Measurements from ENCODE around the gene PGM5. TPM values are rescaled to one million over a fixed set of nuclear protein-coding genes. Genes with fewer than 3 reads are reported as not detected.
"Not testable (repeated sequence)": the region's sequence is repeated elsewhere in the genome, so short reads cannot be mapped to it uniquely, and the experiment has no call there.

The PGM5 gene
- total and polyA plus RNA-seq, 2 of the 4 experiments (the other 2 are of a cell fraction): 8.3 to 14.7 TPM

DNA sequence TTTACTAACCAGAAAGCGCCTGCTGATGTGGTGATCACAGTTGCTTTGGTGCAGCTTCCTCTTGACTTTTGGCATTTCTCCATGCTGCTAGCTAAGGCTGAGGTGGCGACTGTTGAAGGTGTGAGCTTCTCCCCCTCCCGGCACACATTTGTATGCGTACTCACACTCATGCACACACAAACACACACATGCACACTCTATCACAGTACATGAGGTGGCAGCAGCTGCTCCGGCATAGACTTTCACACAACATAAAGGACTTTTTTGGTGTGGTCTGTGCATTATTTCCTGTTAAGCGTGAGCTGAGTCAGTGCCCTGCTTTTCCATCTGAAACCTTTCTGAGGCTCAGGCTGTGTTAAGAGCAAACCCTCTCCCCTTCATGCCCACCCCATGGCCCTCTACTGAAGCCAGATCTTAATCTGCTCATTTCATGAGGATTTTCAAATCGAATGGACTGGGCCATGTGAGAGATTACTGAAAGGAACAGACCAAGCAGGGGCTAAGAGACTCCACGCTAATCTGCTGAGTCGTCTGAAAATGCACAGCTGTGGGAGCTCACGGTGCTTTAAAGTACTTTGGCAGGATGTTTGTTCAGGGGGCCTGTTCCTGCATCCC lies 10.6 kb downstream of the PGM5 start:
- H3K36me3 ChIP-seq (ENCODE audit: control insufficient read depth, insufficient read depth, low read length); H3K79me1 ChIP-seq (ENCODE audit: low read depth in 1 of 2, low read length in 2 of 2); H2AK9ac ChIP-seq (replicated peaks; ENCODE audit: low read depth, low read length, poor library complexity); POLR2A ChIA-PET (ENCODE audit: unreplicated experiment); H3K9me3 ChIP-seq (ENCODE audit: control insufficient read depth, insufficient read depth, low read length); H3K4me3 ChIP-seq (ENCODE audit: insufficient read depth, low read depth, low read length); CTCF ChIA-PET; BruUV-seq (replicated peaks); H3K4me1 ChIP-seq (ENCODE audit: control insufficient read depth, insufficient read depth, low read length); dilution Hi-C loops (cut with HindIII; ENCODE audit: low sequenced_read_pairs, unreplicated experiment); H3K56ac ChIP-seq (ENCODE audit: extremely low read depth, insufficient read depth, low read length); intact Hi-C loops (cut with micrococcal nuclease); in situ Hi-C loops (cut with MboI; ENCODE audit: low sequenced_read_pairs); H3K14ac ChIP-seq (replicated peaks; ENCODE audit: low read depth, low read length); H3K23ac ChIP-seq (ENCODE audit: low read depth, low read length); H3K9me1 ChIP-seq (ENCODE audit: insufficient read depth, low read length); H2AFZ ChIP-seq (replicated peaks; ENCODE audit: low read length, poor library complexity); H3K27me3 ChIP-seq (ENCODE audit: control insufficient read depth, insufficient read depth, low read length); H4K20me1 ChIP-seq (ENCODE audit: insufficient read depth, low read length): not testable (repeated sequence)
- WGBS, 2 experiments (ENCODE audit: extremely low coverage in 2 of 2, insufficient read length in 1 of 2): no CpG with 5 or more reads among the region's 10 CpGs
- H3K9ac ChIP-seq (ENCODE audit: low read depth, low read length): peak overlapping the region; percentile 46; the same call in 1 of the 2 replicates
- peak overlapping the region; percentile 84 for H2BK20ac ChIP-seq (ENCODE audit: low read depth, low read length)
- H3K4me2 ChIP-seq (ENCODE audit: low read depth, low read length): peak overlapping the region; percentile 86
- peak overlapping the region; percentile 76 for H2BK5ac ChIP-seq (ENCODE audit: low read depth, low read length, poor library complexity, severe bottlenecking)
- H3K4ac ChIP-seq (ENCODE audit: low read depth, low read length): peak overlapping the region; percentile 83
- peak overlapping the region; percentile 74 for H3K18ac ChIP-seq (ENCODE audit: low read depth, low read length)
- H3K27ac ChIP-seq (ENCODE audit: insufficient read depth, low read length): peak overlapping the region; percentile 81
- H4K5ac ChIP-seq (ENCODE audit: low read depth, low read length): peak overlapping the region; percentile 82; the same call in 1 of the 2 replicates
- 0 out of 2 replicates have a peak overlapping the region, but pooled peaks have one; percentile 50 for H2AK5ac ChIP-seq (ENCODE audit: low read depth, low read length)
- H4K8ac ChIP-seq (ENCODE audit: low read depth in 2 of 2, low read length in 2 of 2): peak overlapping the region in 1 of 2 experiments; percentile 69; a peak in 1 of 4 replicates
- peak; percentile 80 for TF ChIP-seq MAFK (IDR thresholded peaks at IDR 0.05; ENCODE audit: low read depth, low read length)
- H2BK15ac ChIP-seq (ENCODE audit: low read depth, low read length): peak overlapping the region; percentile 59; the same call in 1 of the 3 replicates
- H2BK120ac ChIP-seq (ENCODE audit: low read depth, low read length): peak overlapping the region; percentile 95
- peak; percentile 49 for ATAC-seq (ENCODE audit: low read depth)
- DNase-seq: peak; percentile 24
- peak overlapping the region; percentile 79 for H4K91ac ChIP-seq (ENCODE audit: insufficient read depth, low read depth, low read length)

DNA sequence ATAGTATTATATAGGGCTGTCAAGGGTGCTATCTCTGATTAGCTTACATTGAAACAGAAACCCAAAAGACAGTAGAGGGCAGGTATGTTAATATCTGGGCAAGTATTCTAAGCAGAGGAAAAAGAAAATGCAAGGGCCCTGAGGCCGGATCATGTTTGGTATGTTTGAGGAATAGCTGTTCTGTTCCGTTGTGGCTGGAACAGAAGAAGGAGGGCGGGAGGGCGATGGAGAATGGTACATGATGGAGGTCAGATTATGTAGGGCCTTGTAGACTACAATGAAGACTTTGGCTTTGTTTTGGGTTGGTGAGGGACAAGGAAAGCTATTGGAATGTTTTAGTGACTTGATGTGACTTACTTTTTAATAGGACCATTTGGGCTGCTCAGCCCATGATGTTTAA lies 19.4 kb downstream of the PGM5 start:
- ATAC-seq (ENCODE audit: low read depth); H3K27ac ChIP-seq (ENCODE audit: insufficient read depth, low read length); H2BK20ac ChIP-seq (ENCODE audit: low read depth, low read length); H2BK5ac ChIP-seq (ENCODE audit: low read depth, low read length, poor library complexity, severe bottlenecking); H3K27me3 ChIP-seq (ENCODE audit: control insufficient read depth, insufficient read depth, low read length); DNase-seq; in situ Hi-C loops (cut with MboI; ENCODE audit: low sequenced_read_pairs); intact Hi-C loops (cut with micrococcal nuclease); H3K4me1 ChIP-seq (ENCODE audit: control insufficient read depth, insufficient read depth, low read length); H3K9me1 ChIP-seq (ENCODE audit: insufficient read depth, low read length); H3K14ac ChIP-seq (replicated peaks; ENCODE audit: low read depth, low read length); H3K56ac ChIP-seq (ENCODE audit: extremely low read depth, insufficient read depth, low read length); H3K9me3 ChIP-seq (ENCODE audit: control insufficient read depth, insufficient read depth, low read length); H2BK120ac ChIP-seq (ENCODE audit: low read depth, low read length); H2BK15ac ChIP-seq (ENCODE audit: low read depth, low read length); H2AFZ ChIP-seq (replicated peaks; ENCODE audit: low read length, poor library complexity); POLR2A ChIA-PET (ENCODE audit: unreplicated experiment); H3K79me1 ChIP-seq (ENCODE audit: low read depth in 1 of 2, low read length in 2 of 2); CTCF ChIA-PET; H3K4me2 ChIP-seq (ENCODE audit: low read depth, low read length); H3K4ac ChIP-seq (ENCODE audit: low read depth, low read length); H3K9ac ChIP-seq (ENCODE audit: low read depth, low read length); H3K23ac ChIP-seq (ENCODE audit: low read depth, low read length); H4K8ac ChIP-seq (ENCODE audit: low read depth in 2 of 2, low read length in 2 of 2); H3K36me3 ChIP-seq (ENCODE audit: control insufficient read depth, insufficient read depth, low read length); BruUV-seq (replicated peaks); H2AK9ac ChIP-seq (replicated peaks; ENCODE audit: low read depth, low read length, poor library complexity); H4K20me1 ChIP-seq (ENCODE audit: insufficient read depth, low read length); H4K91ac ChIP-seq (ENCODE audit: insufficient read depth, low read depth, low read length); H3K4me3 ChIP-seq (ENCODE audit: insufficient read depth, low read depth, low read length); H4K5ac ChIP-seq (ENCODE audit: low read depth, low read length); dilution Hi-C loops (cut with HindIII; ENCODE audit: low sequenced_read_pairs, unreplicated experiment); H2AK5ac ChIP-seq (ENCODE audit: low read depth, low read length); H3K18ac ChIP-seq (ENCODE audit: low read depth, low read length): not testable (repeated sequence)
- WGBS, 2 experiments (ENCODE audit: extremely low coverage in 2 of 2, insufficient read length in 1 of 2): 100% methylated on average over 2 of the region's 4 CpGs; no CpG with 5 or more reads in 1 of the 2 experiments
